WTC11 (cell line): ENCODE data around the gene WDR89. TPM values are rescaled to one million over a fixed set of nuclear protein-coding genes. Genes with fewer than 3 reads are reported as not detected.

Experiments used
- ATAC-seq: fragments of 200-7000 bp; cut with Tn5 transposase; 2 replicates; pipeline ENCODE4 v1.10.0; 2021; ENCODE audit warnings: mild to moderate bottlenecking, moderate library complexity
- CTCF ChIA-PET: fragments of 300-600 bp; sonication (Branson Sonifier 250); formaldehyde crosslinking; loops from one replicate; lab custom pipeline; 2021; ENCODE audit warnings: antibody characterized with exemption; lab: Charles Lee
- POLR2A ChIA-PET: fragments of 350-600 bp; sonication (Branson Sonifier 250); formaldehyde crosslinking; loops from one replicate; lab custom pipeline; 2021; ENCODE audit warnings: antibody characterized with exemption; lab: Charles Lee
- DNase-seq: peaks from one replicate; pipeline ENCODE4 v3.0.0; 2021; ENCODE audit warnings: low spot score
- H3K27ac Mint-ChIP-seq: 2 replicates; pipeline ENCODE4 v1.8.0; 2021; ENCODE audit warnings: mixed read lengths
- H3K27me3 Mint-ChIP-seq: 2 replicates; pipeline ENCODE4 v1.8.0; 2021; ENCODE audit warnings: low read depth, mild to moderate bottlenecking, moderate library complexity, mixed read lengths
- H3K36me3 Mint-ChIP-seq: 2 replicates; pipeline ENCODE4 v1.8.0; 2021; ENCODE audit warnings: mixed read lengths
- H3K4me1 Mint-ChIP-seq: 2 replicates; pipeline ENCODE4 v1.8.0; 2022; ENCODE audit warnings: mixed read lengths
- H3K4me3 Mint-ChIP-seq: 2 replicates; pipeline ENCODE4 v1.8.0; 2021; ENCODE audit warnings: mild to moderate bottlenecking, moderate library complexity, mixed read lengths
- H3K9me3 Mint-ChIP-seq: 2 replicates; pipeline ENCODE4 v1.8.0; 2021; ENCODE audit warnings: mixed read lengths
- ATF6 ChIP-seq: sonication (generic); formaldehyde crosslinking; IDR thresholded peaks from 2 replicates; pipeline ENCODE4 v1.8.1; 2023; ENCODE audit warnings: mild to moderate bottlenecking, missing genetic modification reagents
- E2F1 ChIP-seq: sonication (generic); formaldehyde crosslinking; IDR thresholded peaks from 2 replicates; pipeline ENCODE4 v1.8.0; 2022; ENCODE audit warnings: mild to moderate bottlenecking, missing genetic modification reagents
- ETV6 ChIP-seq: sonication (generic); formaldehyde crosslinking; IDR thresholded peaks from 2 replicates; pipeline ENCODE4 v1.8.1; 2022; ENCODE audit warnings: mild to moderate bottlenecking, missing genetic modification reagents
- GABPB1 ChIP-seq: sonication (generic); formaldehyde crosslinking; IDR thresholded peaks from 2 replicates; pipeline ENCODE4 v1.8.1; 2023; ENCODE audit warnings: mild to moderate bottlenecking, missing genetic modification reagents
- GRHL2 ChIP-seq: fragments of 250-450 bp; sonication (Bioruptor Pico); IDR thresholded peaks from 2 replicates; pipeline ENCODE4 v1.8.0; 2022; ENCODE audit warnings: mild to moderate bottlenecking, moderate library complexity; ENCODE audit not compliant: insufficient replicate concordance, severe bottlenecking
- MYBL2 ChIP-seq: sonication (generic); formaldehyde crosslinking; IDR thresholded peaks from 2 replicates; pipeline ENCODE4 v1.8.1; 2023; ENCODE audit warnings: mild to moderate bottlenecking, moderate library complexity, missing genetic modification reagents
- SOX15 ChIP-seq: fragments of 250-450 bp; sonication (Bioruptor Pico); IDR thresholded peaks from 2 replicates; pipeline ENCODE4 v1.9.0; 2021; ENCODE audit warnings: mild to moderate bottlenecking
- TCF7 ChIP-seq: sonication (generic); formaldehyde crosslinking; IDR thresholded peaks from 2 replicates; pipeline ENCODE4 v1.8.0; 2022; ENCODE audit warnings: mild to moderate bottlenecking, low read depth, missing genetic modification reagents, moderate library complexity
- TEAD1 ChIP-seq: sonication (generic); formaldehyde crosslinking; IDR thresholded peaks from 2 replicates; pipeline ENCODE4 v1.8.0; 2022; ENCODE audit warnings: mild to moderate bottlenecking, missing genetic modification reagents
- TEAD4 ChIP-seq: sonication (generic); formaldehyde crosslinking; IDR thresholded peaks from 2 replicates; pipeline ENCODE4 v1.8.0; 2022; ENCODE audit warnings: mild to moderate bottlenecking, missing genetic modification reagents
- ZBTB21 ChIP-seq: sonication (generic); formaldehyde crosslinking; IDR thresholded peaks from 2 replicates; pipeline ENCODE4 v1.8.1; 2023; ENCODE audit warnings: mild to moderate bottlenecking, missing genetic modification reagents, borderline replicate concordance
- ZMAT4 ChIP-seq: fragments of 250-450 bp; sonication (Bioruptor Pico); IDR thresholded peaks from 2 replicates; pipeline ENCODE4 v1.9.0; 2021; ENCODE audit warnings: mild to moderate bottlenecking
- ZNF532 ChIP-seq: fragments of 250-450 bp; sonication (Bioruptor Pico); IDR thresholded peaks from 2 replicates; pipeline ENCODE4 v1.9.0; 2021; ENCODE audit warnings: mild to moderate bottlenecking, borderline replicate concordance
- ZNF671 ChIP-seq: fragments of 250-450 bp; sonication (Bioruptor Pico); IDR thresholded peaks from 2 replicates; pipeline ENCODE4 v1.8.0; 2021; ENCODE audit warnings: mild to moderate bottlenecking
- total RNA-seq: library from RNA; stranded (reverse); gene quantifications from 3 replicates; pipeline ENCODE4 v1.2.3, GENCODE V29; 2021
- TF ChIP-seq, protein P1 (sequence below): fragments of 250-450 bp; sonication (Bioruptor Pico); IDR thresholded peaks from 2 replicates; pipeline ENCODE4 v1.9.0; 2021; ENCODE audit warnings: moderate library complexity, mild to moderate bottlenecking, inconsistent platforms, borderline replicate concordance
- TF ChIP-seq, protein P2 (sequence below): sonication (generic); formaldehyde crosslinking; conservative IDR thresholded peaks from 2 replicates; pipeline ENCODE4 v1.8.1; 2022; ENCODE audit warnings: mild to moderate bottlenecking, missing genetic modification reagents

WDR89 gene
- total RNA-seq, 1 experiment from 2014 or later = 27.5 TPM

- no peak overlapping the region for H3K4me3 Mint-ChIP-seq
- H3K4me1 Mint-ChIP-seq = peaks cover 6% of the 10 kb centered on the region
- ATAC-seq = no peak
- H3K36me3 Mint-ChIP-seq = no peaks in the 10 kb centered on the region
- ChIA-PET POLR2A (interaction anchor here (1.3 kb wide), 1 partner anchor 9 kb away, joined by 3 read pairs; the partner anchor contains the start of gene WDR89), CTCF (no interaction called here)
- H3K9me3 Mint-ChIP-seq = no peaks in the 10 kb centered on the region
- H3K27me3 Mint-ChIP-seq = no peaks in the 10 kb centered on the region
- H3K27ac Mint-ChIP-seq = no peak overlapping the region
- TF ChIP-seq E2F1 (CRISPR knock-in tag) (no peak), SOX15 (no peak)
- DNase-seq = no peak
Measured at GRCh38 chr14:63650256-63650952, 8.7 kb upstream of the WDR89 start.

- ChIA-PET POLR2A (interaction anchor here (0.5 to 0.6 kb wide), 2 partner anchors 569 to 597 kb away, joined by 3 read pairs; no protein-coding TSS in a partner anchor), CTCF (interaction anchor here (1.2 kb wide), 1 partner anchor 122 kb away, joined by 3 read pairs; no protein-coding TSS in a partner anchor)
- Mint-ChIP-seq H3K27ac (no peak overlapping the region), H3K36me3 (no peaks in the 10 kb centered on the region), H3K4me3 (no peak overlapping the region), H3K9me3 (no peaks in the 10 kb centered on the region), H3K27me3 (no peaks in the 10 kb centered on the region), H3K4me1 (peaks cover 6% of the 10 kb centered on the region)
- ATAC-seq = peak; percentile 52
- DNase-seq = no peak
- TF ChIP-seq ZNF671 (CRISPR knock-in tag) = no peak
- TF ChIP-seq ZBTB21 (CRISPR knock-in tag) = no peak
- no peak for TF ChIP-seq MYBL2 (CRISPR knock-in tag)
- no peak for TF ChIP-seq ZMAT4 (CRISPR knock-in tag)
- TF ChIP-seq GABPB1 (CRISPR knock-in tag) = no peak
- no peak for TF ChIP-seq TCF7 (CRISPR knock-in tag)
- TF ChIP-seq TEAD4 (CRISPR knock-in tag) = no peak
- TF ChIP-seq TEAD1 (CRISPR knock-in tag) = no peak
- no peak for TF ChIP-seq E2F1 (CRISPR knock-in tag)
- TF ChIP-seq, protein P1, sequence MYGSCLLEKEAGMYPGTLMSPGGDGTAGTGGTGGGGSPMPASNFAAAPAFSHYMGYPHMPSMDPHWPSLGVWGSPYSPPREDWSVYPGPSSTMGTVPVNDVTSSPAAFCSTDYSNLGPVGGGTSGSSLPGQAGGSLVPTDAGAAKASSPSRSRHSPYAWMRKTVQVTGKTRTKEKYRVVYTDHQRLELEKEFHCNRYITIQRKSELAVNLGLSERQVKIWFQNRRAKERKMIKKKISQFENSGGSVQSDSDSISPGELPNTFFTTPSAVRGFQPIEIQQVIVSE (CRISPR knock-in tag) = no peak
- no peak for TF ChIP-seq ZNF532
- TF ChIP-seq GRHL2 = no peak
- TF ChIP-seq, protein P2, sequence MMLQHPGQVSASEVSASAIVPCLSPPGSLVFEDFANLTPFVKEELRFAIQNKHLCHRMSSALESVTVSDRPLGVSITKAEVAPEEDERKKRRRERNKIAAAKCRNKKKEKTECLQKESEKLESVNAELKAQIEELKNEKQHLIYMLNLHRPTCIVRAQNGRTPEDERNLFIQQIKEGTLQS (CRISPR knock-in tag) = no peak
- TF ChIP-seq ATF6 (CRISPR knock-in tag) = no peak
- TF ChIP-seq ETV6 (CRISPR knock-in tag) = no peak
- no peak for TF ChIP-seq SOX15
Measured at GRCh38 chr14:63647696-63648410, 6.2 kb upstream of the WDR89 start.
